GM21390 (cell line): ENCODE data around the gene CYBRD1.

Experiments used
- ATAC-seq: cut with Tn5 transposase; IDR thresholded peaks from one replicate; pipeline ENCODE4 v1.9.1; 2021; ENCODE audit not compliant: unreplicated experiment

CYBRD1 gene

GRCh38 chr2:171598713-171599319 is 76.5 kb downstream of the CYBRD1 start:
- peak; percentile 92 for ATAC-seq

- no peak for ATAC-seq
These were observed 77.9 kb downstream of the CYBRD1 start for GRCh38 chr2:171600126-171600525.

DNA sequence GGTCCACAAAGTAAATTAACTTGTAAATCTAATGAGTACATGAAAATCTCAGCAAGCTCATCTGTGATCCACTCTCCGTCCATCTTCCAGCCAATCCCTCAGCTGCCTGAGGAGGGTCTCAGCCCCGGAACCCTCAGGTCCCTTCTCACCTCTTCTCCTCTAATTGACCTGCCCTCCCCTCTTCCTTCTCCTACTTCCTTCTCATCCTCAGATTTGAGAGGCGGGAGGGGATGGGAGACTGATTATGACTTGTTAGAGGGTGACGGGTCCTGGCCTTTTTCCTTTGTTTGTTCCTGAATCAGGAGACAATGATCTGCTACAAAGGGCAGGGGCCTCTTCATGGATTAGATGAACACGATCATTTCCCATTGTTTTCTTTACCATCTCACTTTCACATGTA is 80.1 kb downstream of the CYBRD1 start:
- ATAC-seq: no peak
